H1 (cell line): ENCODE data around the gene SH3RF3. TPM values are rescaled to one million over a fixed set of nuclear protein-coding genes. Genes with fewer than 3 reads are reported as not detected.

Experiments
- CHD1 ChIP-seq: IDR thresholded peaks from 2 replicates; pipeline ENCODE4 v1.6.1; 2012; ENCODE audit warnings: low read depth, low read length, improper control_type of control experiment
- CREB1 ChIP-seq: IDR thresholded peaks from 2 replicates; pipeline ENCODE4 v1.6.1; 2012; ENCODE audit warnings: inconsistent platforms
- GABPA ChIP-seq: IDR thresholded peaks from 2 replicates; pipeline ENCODE4 v1.6.1; 2011; ENCODE audit warnings: mild to moderate bottlenecking, low read length, moderate library complexity, borderline replicate concordance; ENCODE audit not compliant: insufficient read depth
- GTF2F1 ChIP-seq: IDR thresholded peaks from 2 replicates; pipeline ENCODE4 v1.6.1; 2012; ENCODE audit warnings: low read depth, low read length, improper control_type of control experiment, borderline replicate concordance
- KDM5A ChIP-seq: fragments of 200-600 bp; IDR thresholded peaks from 2 replicates; pipeline ENCODE4 v1.7.1; 2012; ENCODE audit warnings: mild to moderate bottlenecking, low read length, inconsistent platforms, mixed read lengths
- NANOG ChIP-seq: IDR thresholded peaks from 2 replicates; pipeline ENCODE4 v1.6.1; 2011; ENCODE audit warnings: low read length, low read depth, mild to moderate bottlenecking, inconsistent platforms; ENCODE audit not compliant: insufficient read depth, poor library complexity, severe bottlenecking
- SUZ12 ChIP-seq: fragments of 200-600 bp; sonication (generic); IDR thresholded peaks from 2 replicates; pipeline ENCODE4 v1.6.1; 2012; ENCODE audit warnings: mild to moderate bottlenecking, inconsistent platforms, low read length, moderate library complexity, mixed read lengths
- ZNF274 ChIP-seq: IDR thresholded peaks from 2 replicates; pipeline ENCODE4 v1.7.0; 2012; ENCODE audit warnings: low read length, borderline replicate concordance; ENCODE audit errors: extremely low read depth
- polyA plus RNA-seq, 7 experiments: library from polyadenylated mRNA; depleted of rRNA in 3 of 7; stranded (reverse) in 5 of 7; unstranded in 2 of 7; fragments of >200 nt in 5 of 7; fragments of 200-250 nt in 2 of 7; gene quantifications; 1 replicate in 5 of 7; 2 replicates in 1 of 7; 4 replicates in 1 of 7; pipeline versions ENCODE4 v1.2.1 to v1.2.3, GENCODE V29; 2011 to 2013; ENCODE audit warnings: missing spikeins in 2 of 7, mixed read lengths in 2 of 7
- total RNA-seq: library from RNA; stranded (reverse); fragmentation: NEBNext Ultra II Directional; extraction: Animal tissue kit (Norgen Biotek cat#: 25700); gene quantifications from 2 replicates; pipeline ENCODE4 v1.2.1, GENCODE V29; 2021
- TF ChIP-seq, protein P1 (sequence below): fragments of 300-600 bp; sonication (generic); IDR thresholded peaks from 2 replicates; pipeline ENCODE4 v1.7.1; 2012; ENCODE audit warnings: low read length, moderate library complexity, mild to moderate bottlenecking, inconsistent platforms; ENCODE audit not compliant: insufficient replicate concordance
- TF ChIP-seq, protein P2 (sequence below): IDR thresholded peaks from 2 replicates; pipeline ENCODE4 v1.6.1; 2011; ENCODE audit warnings: low read depth, mild to moderate bottlenecking, low read length; ENCODE audit not compliant: insufficient read depth

The SH3RF3 gene
- total and polyA plus RNA-seq, 2 of the 8 experiments (the other 6 are each of a cell fraction or from before 2014, with no cell fraction given) = 0.11 to 0.65 TPM

DNA sequence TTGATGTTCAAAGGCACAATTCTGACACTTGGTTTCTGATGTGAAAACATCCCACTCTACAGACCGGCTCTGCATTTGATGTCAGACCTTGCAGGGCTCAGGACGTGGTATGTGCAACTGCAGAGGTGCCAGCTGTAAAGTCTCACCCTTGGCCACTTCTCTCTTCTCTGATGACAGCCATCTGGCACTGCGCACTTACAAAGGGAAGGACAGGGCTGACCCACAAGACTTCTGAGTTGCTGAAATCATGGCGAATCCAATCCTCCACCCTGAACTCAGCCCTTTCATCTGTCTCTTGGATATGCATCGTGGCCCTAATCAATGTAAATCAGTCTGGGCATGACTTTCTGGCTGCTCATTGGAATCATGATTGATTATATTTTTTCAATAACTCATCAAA is 402.2 kb downstream of the SH3RF3 start (continued):
- TF ChIP-seq, protein P1, sequence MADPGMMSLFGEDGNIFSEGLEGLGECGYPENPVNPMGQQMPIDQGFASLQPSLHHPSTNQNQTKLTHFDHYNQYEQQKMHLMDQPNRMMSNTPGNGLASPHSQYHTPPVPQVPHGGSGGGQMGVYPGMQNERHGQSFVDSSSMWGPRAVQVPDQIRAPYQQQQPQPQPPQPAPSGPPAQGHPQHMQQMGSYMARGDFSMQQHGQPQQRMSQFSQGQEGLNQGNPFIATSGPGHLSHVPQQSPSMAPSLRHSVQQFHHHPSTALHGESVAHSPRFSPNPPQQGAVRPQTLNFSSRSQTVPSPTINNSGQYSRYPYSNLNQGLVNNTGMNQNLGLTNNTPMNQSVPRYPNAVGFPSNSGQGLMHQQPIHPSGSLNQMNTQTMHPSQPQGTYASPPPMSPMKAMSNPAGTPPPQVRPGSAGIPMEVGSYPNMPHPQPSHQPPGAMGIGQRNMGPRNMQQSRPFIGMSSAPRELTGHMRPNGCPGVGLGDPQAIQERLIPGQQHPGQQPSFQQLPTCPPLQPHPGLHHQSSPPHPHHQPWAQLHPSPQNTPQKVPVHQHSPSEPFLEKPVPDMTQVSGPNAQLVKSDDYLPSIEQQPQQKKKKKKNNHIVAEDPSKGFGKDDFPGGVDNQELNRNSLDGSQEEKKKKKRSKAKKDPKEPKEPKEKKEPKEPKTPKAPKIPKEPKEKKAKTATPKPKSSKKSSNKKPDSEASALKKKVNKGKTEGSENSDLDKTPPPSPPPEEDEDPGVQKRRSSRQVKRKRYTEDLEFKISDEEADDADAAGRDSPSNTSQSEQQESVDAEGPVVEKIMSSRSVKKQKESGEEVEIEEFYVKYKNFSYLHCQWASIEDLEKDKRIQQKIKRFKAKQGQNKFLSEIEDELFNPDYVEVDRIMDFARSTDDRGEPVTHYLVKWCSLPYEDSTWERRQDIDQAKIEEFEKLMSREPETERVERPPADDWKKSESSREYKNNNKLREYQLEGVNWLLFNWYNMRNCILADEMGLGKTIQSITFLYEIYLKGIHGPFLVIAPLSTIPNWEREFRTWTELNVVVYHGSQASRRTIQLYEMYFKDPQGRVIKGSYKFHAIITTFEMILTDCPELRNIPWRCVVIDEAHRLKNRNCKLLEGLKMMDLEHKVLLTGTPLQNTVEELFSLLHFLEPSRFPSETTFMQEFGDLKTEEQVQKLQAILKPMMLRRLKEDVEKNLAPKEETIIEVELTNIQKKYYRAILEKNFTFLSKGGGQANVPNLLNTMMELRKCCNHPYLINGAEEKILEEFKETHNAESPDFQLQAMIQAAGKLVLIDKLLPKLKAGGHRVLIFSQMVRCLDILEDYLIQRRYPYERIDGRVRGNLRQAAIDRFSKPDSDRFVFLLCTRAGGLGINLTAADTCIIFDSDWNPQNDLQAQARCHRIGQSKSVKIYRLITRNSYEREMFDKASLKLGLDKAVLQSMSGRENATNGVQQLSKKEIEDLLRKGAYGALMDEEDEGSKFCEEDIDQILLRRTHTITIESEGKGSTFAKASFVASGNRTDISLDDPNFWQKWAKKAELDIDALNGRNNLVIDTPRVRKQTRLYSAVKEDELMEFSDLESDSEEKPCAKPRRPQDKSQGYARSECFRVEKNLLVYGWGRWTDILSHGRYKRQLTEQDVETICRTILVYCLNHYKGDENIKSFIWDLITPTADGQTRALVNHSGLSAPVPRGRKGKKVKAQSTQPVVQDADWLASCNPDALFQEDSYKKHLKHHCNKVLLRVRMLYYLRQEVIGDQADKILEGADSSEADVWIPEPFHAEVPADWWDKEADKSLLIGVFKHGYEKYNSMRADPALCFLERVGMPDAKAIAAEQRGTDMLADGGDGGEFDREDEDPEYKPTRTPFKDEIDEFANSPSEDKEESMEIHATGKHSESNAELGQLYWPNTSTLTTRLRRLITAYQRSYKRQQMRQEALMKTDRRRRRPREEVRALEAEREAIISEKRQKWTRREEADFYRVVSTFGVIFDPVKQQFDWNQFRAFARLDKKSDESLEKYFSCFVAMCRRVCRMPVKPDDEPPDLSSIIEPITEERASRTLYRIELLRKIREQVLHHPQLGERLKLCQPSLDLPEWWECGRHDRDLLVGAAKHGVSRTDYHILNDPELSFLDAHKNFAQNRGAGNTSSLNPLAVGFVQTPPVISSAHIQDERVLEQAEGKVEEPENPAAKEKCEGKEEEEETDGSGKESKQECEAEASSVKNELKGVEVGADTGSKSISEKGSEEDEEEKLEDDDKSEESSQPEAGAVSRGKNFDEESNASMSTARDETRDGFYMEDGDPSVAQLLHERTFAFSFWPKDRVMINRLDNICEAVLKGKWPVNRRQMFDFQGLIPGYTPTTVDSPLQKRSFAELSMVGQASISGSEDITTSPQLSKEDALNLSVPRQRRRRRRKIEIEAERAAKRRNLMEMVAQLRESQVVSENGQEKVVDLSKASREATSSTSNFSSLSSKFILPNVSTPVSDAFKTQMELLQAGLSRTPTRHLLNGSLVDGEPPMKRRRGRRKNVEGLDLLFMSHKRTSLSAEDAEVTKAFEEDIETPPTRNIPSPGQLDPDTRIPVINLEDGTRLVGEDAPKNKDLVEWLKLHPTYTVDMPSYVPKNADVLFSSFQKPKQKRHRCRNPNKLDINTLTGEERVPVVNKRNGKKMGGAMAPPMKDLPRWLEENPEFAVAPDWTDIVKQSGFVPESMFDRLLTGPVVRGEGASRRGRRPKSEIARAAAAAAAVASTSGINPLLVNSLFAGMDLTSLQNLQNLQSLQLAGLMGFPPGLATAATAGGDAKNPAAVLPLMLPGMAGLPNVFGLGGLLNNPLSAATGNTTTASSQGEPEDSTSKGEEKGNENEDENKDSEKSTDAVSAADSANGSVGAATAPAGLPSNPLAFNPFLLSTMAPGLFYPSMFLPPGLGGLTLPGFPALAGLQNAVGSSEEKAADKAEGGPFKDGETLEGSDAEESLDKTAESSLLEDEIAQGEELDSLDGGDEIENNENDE = no peak
- TF ChIP-seq, protein P2, sequence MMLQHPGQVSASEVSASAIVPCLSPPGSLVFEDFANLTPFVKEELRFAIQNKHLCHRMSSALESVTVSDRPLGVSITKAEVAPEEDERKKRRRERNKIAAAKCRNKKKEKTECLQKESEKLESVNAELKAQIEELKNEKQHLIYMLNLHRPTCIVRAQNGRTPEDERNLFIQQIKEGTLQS = no peak
- TF ChIP-seq GABPA = no peak
- no peak for TF ChIP-seq GTF2F1
- TF ChIP-seq SUZ12 = no peak
- TF ChIP-seq ZNF274 = no peak
- no peak for TF ChIP-seq NANOG
- no peak for TF ChIP-seq KDM5A
- TF ChIP-seq CREB1 = no peak
- TF ChIP-seq CHD1 = no peak
